ENCODE data around the gene CERKL.

DNA sequence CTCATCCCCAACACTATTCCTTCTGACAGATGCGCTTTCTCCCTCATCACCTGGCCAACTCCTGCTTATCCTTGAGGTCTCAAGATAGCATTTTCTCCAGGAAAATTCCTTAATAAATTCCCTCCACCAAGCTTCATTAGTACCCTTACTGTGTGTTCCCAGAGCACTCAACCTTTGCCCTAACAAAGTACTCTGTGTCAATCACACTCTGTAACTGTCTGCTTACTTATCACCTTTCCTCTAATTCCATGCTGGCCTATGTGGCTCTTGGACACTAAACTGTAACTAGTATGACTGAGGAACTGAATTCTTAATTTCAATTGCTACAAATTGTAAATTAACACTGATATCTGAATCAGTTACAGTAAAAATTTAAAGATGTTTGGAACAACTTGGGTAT is 41.3 kb upstream of the CERKL start:
- TF ChIP-seq CTCF (IDR thresholded peaks at IDR 0.05) (no peak), POLR2A (IDR thresholded peaks at IDR 0.05) (no peak)
